Osteocyte (in vitro differentiated cells): ENCODE measurements around the gene C17orf107. TPM values are rescaled to one million over a fixed set of nuclear protein-coding genes. Genes with fewer than 3 reads are reported as not detected.

Experiments used
- DNase-seq: peaks from one replicate; pipeline ENCODE4 v3.0.0; 2021; ENCODE audit warnings: mixed read lengths; ENCODE audit not compliant: unreplicated experiment; ENCODE audit errors: extremely low spot score
- H3K27ac Mint-ChIP-seq: one replicate; pipeline ENCODE4 v1.8.0; 2021; ENCODE audit warnings: mild to moderate bottlenecking, mixed read lengths; ENCODE audit not compliant: unreplicated experiment
- H3K27me3 Mint-ChIP-seq: one replicate; pipeline ENCODE4 v1.8.0; 2021; ENCODE audit warnings: mixed read lengths; ENCODE audit not compliant: unreplicated experiment
- H3K36me3 Mint-ChIP-seq: one replicate; pipeline ENCODE4 v1.8.0; 2021; ENCODE audit warnings: mixed read lengths; ENCODE audit not compliant: unreplicated experiment
- H3K4me1 Mint-ChIP-seq: one replicate; pipeline ENCODE4 v1.8.0; 2021; ENCODE audit warnings: mixed read lengths; ENCODE audit not compliant: unreplicated experiment
- H3K4me3 Mint-ChIP-seq: one replicate; pipeline ENCODE4 v1.8.0; 2021; ENCODE audit warnings: mild to moderate bottlenecking, moderate library complexity, mixed read lengths; ENCODE audit not compliant: unreplicated experiment
- H3K9me3 Mint-ChIP-seq: one replicate; pipeline ENCODE4 v1.8.0; 2021; ENCODE audit warnings: mixed read lengths; ENCODE audit not compliant: unreplicated experiment
- total RNA-seq: library from RNA; stranded (reverse); gene quantifications from 2 replicates; pipeline ENCODE4 v1.2.1, GENCODE V29; 2021
- TF ChIP-seq, protein P1 (sequence below): fragments of 200-600 bp; sonication (generic); IDR thresholded peaks from 2 replicates; pipeline ENCODE4 v1.5.0; 2021; ENCODE audit warnings: antibody characterized with exemption, mild to moderate bottlenecking, moderate library complexity

Gene C17orf107
- total RNA-seq, 1 donor from 2014 or later: 0.78 TPM

DNA sequence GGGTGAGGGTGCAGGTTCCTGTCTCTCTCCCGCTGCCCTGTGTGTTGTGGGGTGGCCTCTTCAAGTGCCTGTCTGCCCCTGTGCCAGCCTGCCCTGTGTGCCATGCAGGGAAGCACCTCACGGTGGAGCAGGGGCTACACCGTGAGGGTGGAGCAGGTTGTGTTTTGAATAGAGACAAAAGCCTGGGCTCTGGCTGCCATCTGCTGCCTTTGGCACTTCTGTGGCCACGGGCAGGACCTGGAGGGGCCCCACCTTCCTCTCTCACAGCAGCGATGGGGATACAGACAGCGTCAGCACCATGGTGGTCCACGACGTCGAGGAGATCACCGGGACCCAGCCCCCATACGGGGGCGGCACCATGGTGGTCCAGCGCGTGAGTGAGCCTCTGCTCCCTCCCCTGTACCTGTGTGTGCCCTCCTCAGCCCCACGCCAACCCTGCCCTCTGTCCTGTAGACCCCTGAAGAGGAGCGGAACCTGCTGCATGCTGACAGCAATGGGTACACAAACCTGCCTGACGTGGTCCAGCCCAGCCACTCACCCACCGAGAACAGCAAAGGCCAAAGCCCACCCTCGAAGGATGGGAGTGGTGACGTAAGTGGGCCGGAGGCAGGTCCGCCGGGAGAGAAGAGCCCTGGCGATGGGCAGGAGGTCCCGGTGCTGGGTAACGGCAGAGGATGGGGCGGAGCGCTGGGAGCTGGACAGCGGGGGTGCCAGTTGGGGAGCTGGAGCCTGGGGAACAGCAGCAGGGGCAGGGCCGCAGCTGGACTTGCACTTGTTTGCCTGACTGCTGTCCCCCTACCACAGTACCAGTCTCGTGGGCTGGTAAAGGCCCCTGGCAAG, 5.4 kb upstream of the C17orf107 start:
- H3K4me1 Mint-ChIP-seq: no peaks in the 10 kb centered on the region
- no peak overlapping the region for H3K27ac Mint-ChIP-seq
- no peak overlapping the region for H3K4me3 Mint-ChIP-seq
- DNase-seq: no peak
- H3K27me3 Mint-ChIP-seq: no peaks in the 10 kb centered on the region
- H3K9me3 Mint-ChIP-seq: no peaks in the 10 kb centered on the region
- peaks cover 29% of the 10 kb centered on the region for H3K36me3 Mint-ChIP-seq
- TF ChIP-seq, protein P1, sequence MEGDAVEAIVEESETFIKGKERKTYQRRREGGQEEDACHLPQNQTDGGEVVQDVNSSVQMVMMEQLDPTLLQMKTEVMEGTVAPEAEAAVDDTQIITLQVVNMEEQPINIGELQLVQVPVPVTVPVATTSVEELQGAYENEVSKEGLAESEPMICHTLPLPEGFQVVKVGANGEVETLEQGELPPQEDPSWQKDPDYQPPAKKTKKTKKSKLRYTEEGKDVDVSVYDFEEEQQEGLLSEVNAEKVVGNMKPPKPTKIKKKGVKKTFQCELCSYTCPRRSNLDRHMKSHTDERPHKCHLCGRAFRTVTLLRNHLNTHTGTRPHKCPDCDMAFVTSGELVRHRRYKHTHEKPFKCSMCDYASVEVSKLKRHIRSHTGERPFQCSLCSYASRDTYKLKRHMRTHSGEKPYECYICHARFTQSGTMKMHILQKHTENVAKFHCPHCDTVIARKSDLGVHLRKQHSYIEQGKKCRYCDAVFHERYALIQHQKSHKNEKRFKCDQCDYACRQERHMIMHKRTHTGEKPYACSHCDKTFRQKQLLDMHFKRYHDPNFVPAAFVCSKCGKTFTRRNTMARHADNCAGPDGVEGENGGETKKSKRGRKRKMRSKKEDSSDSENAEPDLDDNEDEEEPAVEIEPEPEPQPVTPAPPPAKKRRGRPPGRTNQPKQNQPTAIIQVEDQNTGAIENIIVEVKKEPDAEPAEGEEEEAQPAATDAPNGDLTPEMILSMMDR: no peak

DNA sequence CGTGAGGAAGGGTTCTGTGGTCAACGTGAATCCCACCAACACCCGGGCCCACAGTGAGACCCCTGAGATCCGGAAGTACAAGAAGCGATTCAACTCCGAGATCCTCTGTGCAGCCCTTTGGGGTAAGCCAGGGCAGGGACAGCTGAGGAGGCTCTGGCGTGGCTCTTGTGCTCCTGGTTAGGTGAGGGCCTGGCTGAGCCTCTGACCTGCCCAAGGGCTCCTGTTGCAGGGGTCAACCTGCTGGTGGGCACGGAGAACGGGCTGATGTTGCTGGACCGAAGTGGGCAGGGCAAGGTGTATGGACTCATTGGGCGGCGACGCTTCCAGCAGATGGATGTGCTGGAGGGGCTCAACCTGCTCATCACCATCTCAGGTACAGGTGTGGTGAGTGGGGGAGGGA, 4.2 kb upstream of the C17orf107 start:
- no peak overlapping the region for H3K4me3 Mint-ChIP-seq
- no peak overlapping the region for H3K27ac Mint-ChIP-seq
- H3K9me3 Mint-ChIP-seq: no peaks in the 10 kb centered on the region
- TF ChIP-seq, protein P1: no peak
- peaks cover 24% of the 10 kb centered on the region for H3K36me3 Mint-ChIP-seq
- DNase-seq: no peak
- no peaks in the 10 kb centered on the region for H3K27me3 Mint-ChIP-seq
- H3K4me1 Mint-ChIP-seq: no peaks in the 10 kb centered on the region

GRCh38 chr17:4895657-4896331, 3.5 kb upstream of the C17orf107 start:
- no peaks in the 10 kb centered on the region for H3K4me1 Mint-ChIP-seq
- peaks cover 19% of the 10 kb centered on the region for H3K36me3 Mint-ChIP-seq
- DNase-seq: no peak
- no peaks in the 10 kb centered on the region for H3K9me3 Mint-ChIP-seq
- TF ChIP-seq, protein P1: no peak
- no peak overlapping the region for H3K4me3 Mint-ChIP-seq
- no peaks in the 10 kb centered on the region for H3K27me3 Mint-ChIP-seq
- H3K27ac Mint-ChIP-seq: no peak overlapping the region

DNA sequence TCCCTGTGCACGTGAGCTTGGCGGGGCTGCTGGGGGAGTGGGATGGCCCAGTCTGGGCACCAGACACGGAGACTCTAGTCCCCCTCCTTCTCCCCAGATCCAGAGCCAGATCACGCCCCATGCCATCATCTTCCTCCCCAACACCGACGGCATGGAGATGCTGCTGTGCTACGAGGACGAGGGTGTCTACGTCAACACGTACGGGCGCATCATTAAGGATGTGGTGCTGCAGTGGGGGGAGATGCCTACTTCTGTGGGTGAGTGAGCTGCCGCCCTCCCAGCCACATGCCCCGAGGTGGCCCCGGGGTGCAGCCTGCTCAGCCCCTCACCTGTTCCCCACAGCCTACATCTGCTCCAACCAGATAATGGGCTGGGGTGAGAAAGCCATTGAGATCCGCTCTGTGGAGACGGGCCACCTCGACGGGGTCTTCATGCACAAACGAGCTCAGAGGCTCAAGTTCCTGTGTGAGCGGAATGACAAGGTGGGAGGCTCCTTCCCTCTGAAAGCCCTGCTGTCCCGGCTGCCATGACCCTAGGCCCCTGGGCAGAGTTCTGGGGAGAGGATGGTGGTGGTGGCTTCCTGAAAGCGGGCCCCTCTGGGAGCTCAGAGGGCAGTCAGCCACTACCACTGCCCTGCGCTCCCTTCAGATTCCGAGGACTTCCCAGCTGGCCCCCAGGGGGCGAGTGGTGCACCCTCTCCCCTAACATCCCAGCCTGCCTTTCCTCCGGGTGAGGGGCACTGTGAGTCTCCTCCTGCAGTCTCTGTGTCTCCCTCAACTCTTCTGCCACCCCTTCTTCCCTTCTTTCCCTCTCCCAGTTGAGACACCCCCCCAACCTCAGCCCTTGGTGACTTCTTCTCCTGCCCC, 2.8 kb upstream of the C17orf107 start:
- no peaks in the 10 kb centered on the region for H3K9me3 Mint-ChIP-seq
- no peak overlapping the region for H3K4me3 Mint-ChIP-seq
- TF ChIP-seq, protein P1: no peak
- DNase-seq: no peak
- H3K36me3 Mint-ChIP-seq: peaks cover 19% of the 10 kb centered on the region
- H3K27me3 Mint-ChIP-seq: no peaks in the 10 kb centered on the region
- no peak overlapping the region for H3K27ac Mint-ChIP-seq
- no peaks in the 10 kb centered on the region for H3K4me1 Mint-ChIP-seq
